ENCODE results near the gene ADAMTS2. TPM values are rescaled to one million over a fixed set of nuclear protein-coding genes. Genes with fewer than 3 reads are reported as not detected.

The ADAMTS2 gene
- polyA plus RNA-seq, 1 experiment: 129 TPM

- POLR2A ChIA-PET: no interaction called here
- Histone ChIP-seq H3K4me3 (ENCODE audit: low read depth, low read length) (no peak overlapping the region), H3K36me3 (ENCODE audit: control insufficient read depth, insufficient read depth, low read length) (peaks cover 4% of the 10 kb centered on the region), H3K27me3 (ENCODE audit: control insufficient read depth, insufficient read depth, low read length) (no peaks in the 10 kb centered on the region)
- CTCF ChIA-PET: interaction anchor here (1.9 kb wide), 1 partner anchor 18 kb away, joined by 7 read pairs; no protein-coding TSS in a partner anchor
- TF ChIP-seq CTCF (IDR thresholded peaks at IDR 0.05; ENCODE audit: insufficient read depth, low read depth, low read length): no peak
- DNase-seq (ENCODE audit: low read depth): no peak
Observed at GRCh38 chr5:179214678-179215077, 130.6 kb downstream of the ADAMTS2 start.

GRCh38 chr5:179212870-179213269 lies 132.4 kb downstream of the ADAMTS2 start:
- peak; percentile 70 for TF ChIP-seq CTCF (IDR thresholded peaks at IDR 0.05; ENCODE audit: insufficient read depth, low read depth, low read length)
- ChIA-PET CTCF (interaction anchor here (0.9 to 1.9 kb wide), 4 partner anchors 16 to 127 kb away, joined by 3 to 7 read pairs (median 3); no protein-coding TSS in a partner anchor), POLR2A (no interaction called here)
- no peak overlapping the region for H3K4me3 ChIP-seq (ENCODE audit: low read depth, low read length)
- DNase-seq (ENCODE audit: low read depth): no peak
- H3K27me3 ChIP-seq (ENCODE audit: control insufficient read depth, insufficient read depth, low read length): no peaks in the 10 kb centered on the region
- H3K36me3 ChIP-seq (ENCODE audit: control insufficient read depth, insufficient read depth, low read length): peaks cover 1% of the 10 kb centered on the region

GRCh38 chr5:179211631-179212030 lies 133.6 kb downstream of the ADAMTS2 start:
- no peak for DNase-seq (ENCODE audit: low read depth)
- ChIA-PET CTCF (no interaction called here), POLR2A (no interaction called here)
- Histone ChIP-seq H3K4me3 (ENCODE audit: low read depth, low read length) (no peak overlapping the region), H3K27me3 (ENCODE audit: control insufficient read depth, insufficient read depth, low read length) (no peaks in the 10 kb centered on the region), H3K36me3 (ENCODE audit: control insufficient read depth, insufficient read depth, low read length) (peaks cover 4% of the 10 kb centered on the region)
- TF ChIP-seq CTCF (IDR thresholded peaks at IDR 0.05; ENCODE audit: insufficient read depth, low read depth, low read length): no peak

GRCh38 chr5:179211068-179211467 lies 134.2 kb downstream of the ADAMTS2 start:
- ChIA-PET CTCF (no interaction called here), POLR2A (no interaction called here)
- H3K36me3 ChIP-seq (ENCODE audit: control insufficient read depth, insufficient read depth, low read length): peaks cover 9% of the 10 kb centered on the region
- no peaks in the 10 kb centered on the region for H3K27me3 ChIP-seq (ENCODE audit: control insufficient read depth, insufficient read depth, low read length)
- no peak for TF ChIP-seq CTCF (IDR thresholded peaks at IDR 0.05; ENCODE audit: insufficient read depth, low read depth, low read length)
- no peak for DNase-seq (ENCODE audit: low read depth)
- H3K4me3 ChIP-seq (ENCODE audit: low read depth, low read length): no peak overlapping the region

DNA sequence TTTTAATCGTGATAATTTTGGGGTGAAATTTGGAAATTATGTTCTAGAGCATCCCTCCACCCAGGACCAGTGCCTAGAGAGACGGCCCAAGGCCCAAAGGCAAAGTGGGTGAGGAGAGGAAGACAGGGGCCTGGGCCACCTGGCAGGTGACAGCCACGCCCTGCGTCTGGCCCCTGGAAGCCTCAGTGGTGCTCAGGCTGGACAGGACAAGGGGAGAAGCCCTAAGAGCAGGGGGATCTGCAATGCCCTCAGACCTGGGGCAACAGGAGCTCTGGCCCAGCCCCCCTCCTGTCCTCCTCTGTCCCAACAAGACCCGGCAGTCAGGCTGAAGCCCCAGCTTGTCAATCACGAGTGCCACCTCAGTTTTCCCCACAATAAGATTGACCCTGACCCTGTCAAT lies 134.8 kb downstream of the ADAMTS2 start:
- POLR2A ChIA-PET: no interaction called here
- CTCF ChIA-PET: no interaction called here
- TF ChIP-seq CTCF (IDR thresholded peaks at IDR 0.05; ENCODE audit: insufficient read depth, low read depth, low read length): no peak

More for the DNA sequence above, 134.8 kb downstream of the ADAMTS2 start:
- no peaks in the 10 kb centered on the region for H3K27me3 ChIP-seq (ENCODE audit: control insufficient read depth, insufficient read depth, low read length)
- H3K4me3 ChIP-seq (ENCODE audit: low read depth, low read length): no peak overlapping the region
- no peak for DNase-seq (ENCODE audit: low read depth)
- peaks cover 11% of the 10 kb centered on the region for H3K36me3 ChIP-seq (ENCODE audit: control insufficient read depth, insufficient read depth, low read length)
